Right lobe of liver (tissue), 4 donors: Measurements from ENCODE around the gene ZW10.

Source experiments
- CTCF ChIP-seq, 4 donors: fragments of 200-600 bp in 3 of 4; fragments of 450-650 bp in 1 of 4; IDR thresholded peaks; one replicate each; pipeline versions ENCODE4 v1.5.1 to v1.8.0; 2016 to 2022; ENCODE audit warnings: antibody characterized with exemption in 4 of 4, mild to moderate bottlenecking in 2 of 4
- POLR2A ChIP-seq: fragments of 450-650 bp; IDR thresholded peaks from one replicate; pipeline ENCODE4 v1.6.1; 2017; ENCODE audit warnings: antibody characterized with exemption, mild to moderate bottlenecking
- donor health status: DM: no; HTN: no; CAD: no.
- donor health status: DM: no; HTN: no; CAD: no.
- donor health status: DM: no; HTN: yes; CAD: no.

GRCh38 chr11:113781682-113782081, 8.2 kb upstream of the ZW10 start:
- no peak for TF ChIP-seq CTCF (IDR thresholded peaks at IDR 0.05)
- TF ChIP-seq POLR2A = no peak
